Measurements from ENCODE around the gene FOSB. TPM values are rescaled to one million over a fixed set of nuclear protein-coding genes. Genes with fewer than 3 reads are reported as not detected.

Gene FOSB
- total and polyA plus RNA-seq, 9 of the 15 experiments (the other 6 are each of a cell fraction or from before 2014, with no cell fraction given) = 0.11 to 2.7 (median 0.73) TPM

DNA sequence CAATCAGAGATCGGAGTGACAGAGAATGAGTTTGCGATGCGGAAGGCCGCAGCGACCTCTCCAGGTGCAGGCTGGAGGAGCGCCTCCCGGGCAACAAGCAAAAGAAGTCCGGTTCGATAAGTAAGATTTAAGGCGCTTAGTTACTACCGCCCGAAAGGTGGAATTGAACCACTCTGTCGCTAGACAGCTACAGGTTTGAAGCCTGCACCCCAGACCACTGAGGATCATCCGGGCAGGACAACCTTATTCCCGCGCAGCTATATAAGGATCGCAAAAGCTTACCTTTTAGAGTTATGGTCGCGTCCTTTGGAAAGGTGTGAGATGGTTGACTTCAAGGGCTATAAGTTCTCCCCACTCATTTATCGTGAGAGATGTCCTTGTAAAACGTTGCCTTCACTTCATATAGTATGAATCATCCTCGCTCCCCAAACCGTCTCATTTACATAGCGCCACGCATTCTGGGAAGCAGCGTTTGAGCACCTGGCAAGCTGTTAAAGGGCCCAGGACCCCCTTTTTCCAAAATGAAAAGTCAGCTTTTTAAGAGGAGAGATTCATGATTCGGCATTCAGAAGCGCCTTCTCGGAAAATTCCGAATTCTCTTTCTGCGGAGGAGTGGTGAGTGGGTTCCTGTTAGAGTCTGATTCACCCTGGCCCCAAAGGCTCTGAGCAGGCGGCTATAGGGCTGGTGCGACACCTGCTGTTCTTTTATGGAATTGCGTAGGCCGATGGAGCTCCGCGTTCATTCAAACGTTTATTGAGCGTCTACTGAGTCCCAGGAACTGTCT lies 10.8 kb downstream of the FOSB start (continued):
- TF ChIP-seq, protein P1, sequence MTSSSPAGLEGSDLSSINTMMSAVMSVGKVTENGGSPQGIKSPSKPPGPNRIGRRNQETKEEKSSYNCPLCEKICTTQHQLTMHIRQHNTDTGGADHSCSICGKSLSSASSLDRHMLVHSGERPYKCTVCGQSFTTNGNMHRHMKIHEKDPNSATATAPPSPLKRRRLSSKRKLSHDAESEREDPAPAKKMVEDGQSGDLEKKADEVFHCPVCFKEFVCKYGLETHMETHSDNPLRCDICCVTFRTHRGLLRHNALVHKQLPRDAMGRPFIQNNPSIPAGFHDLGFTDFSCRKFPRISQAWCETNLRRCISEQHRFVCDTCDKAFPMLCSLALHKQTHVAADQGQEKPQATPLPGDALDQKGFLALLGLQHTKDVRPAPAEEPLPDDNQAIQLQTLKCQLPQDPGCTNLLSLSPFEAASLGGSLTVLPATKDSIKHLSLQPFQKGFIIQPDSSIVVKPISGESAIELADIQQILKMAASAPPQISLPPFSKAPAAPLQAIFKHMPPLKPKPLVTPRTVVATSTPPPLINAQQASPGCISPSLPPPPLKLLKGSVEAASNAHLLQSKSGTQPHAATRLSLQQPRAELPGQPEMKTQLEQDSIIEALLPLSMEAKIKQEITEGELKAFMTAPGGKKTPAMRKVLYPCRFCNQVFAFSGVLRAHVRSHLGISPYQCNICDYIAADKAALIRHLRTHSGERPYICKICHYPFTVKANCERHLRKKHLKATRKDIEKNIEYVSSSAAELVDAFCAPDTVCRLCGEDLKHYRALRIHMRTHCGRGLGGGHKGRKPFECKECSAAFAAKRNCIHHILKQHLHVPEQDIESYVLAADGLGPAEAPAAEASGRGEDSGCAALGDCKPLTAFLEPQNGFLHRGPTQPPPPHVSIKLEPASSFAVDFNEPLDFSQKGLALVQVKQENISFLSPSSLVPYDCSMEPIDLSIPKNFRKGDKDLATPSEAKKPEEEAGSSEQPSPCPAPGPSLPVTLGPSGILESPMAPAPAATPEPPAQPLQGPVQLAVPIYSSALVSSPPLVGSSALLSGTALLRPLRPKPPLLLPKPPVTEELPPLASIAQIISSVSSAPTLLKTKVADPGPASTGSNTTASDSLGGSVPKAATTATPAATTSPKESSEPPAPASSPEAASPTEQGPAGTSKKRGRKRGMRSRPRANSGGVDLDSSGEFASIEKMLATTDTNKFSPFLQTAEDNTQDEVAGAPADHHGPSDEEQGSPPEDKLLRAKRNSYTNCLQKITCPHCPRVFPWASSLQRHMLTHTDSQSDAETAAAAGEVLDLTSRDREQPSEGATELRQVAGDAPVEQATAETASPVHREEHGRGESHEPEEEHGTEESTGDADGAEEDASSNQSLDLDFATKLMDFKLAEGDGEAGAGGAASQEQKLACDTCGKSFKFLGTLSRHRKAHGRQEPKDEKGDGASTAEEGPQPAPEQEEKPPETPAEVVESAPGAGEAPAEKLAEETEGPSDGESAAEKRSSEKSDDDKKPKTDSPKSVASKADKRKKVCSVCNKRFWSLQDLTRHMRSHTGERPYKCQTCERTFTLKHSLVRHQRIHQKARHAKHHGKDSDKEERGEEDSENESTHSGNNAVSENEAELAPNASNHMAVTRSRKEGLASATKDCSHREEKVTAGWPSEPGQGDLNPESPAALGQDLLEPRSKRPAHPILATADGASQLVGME (CRISPR knock-in tag; IDR thresholded peaks at IDR 0.05) = no peak
- TF ChIP-seq ZNF324 (CRISPR knock-in tag; IDR thresholded peaks at IDR 0.05) = no peak
- TF ChIP-seq, protein P2, sequence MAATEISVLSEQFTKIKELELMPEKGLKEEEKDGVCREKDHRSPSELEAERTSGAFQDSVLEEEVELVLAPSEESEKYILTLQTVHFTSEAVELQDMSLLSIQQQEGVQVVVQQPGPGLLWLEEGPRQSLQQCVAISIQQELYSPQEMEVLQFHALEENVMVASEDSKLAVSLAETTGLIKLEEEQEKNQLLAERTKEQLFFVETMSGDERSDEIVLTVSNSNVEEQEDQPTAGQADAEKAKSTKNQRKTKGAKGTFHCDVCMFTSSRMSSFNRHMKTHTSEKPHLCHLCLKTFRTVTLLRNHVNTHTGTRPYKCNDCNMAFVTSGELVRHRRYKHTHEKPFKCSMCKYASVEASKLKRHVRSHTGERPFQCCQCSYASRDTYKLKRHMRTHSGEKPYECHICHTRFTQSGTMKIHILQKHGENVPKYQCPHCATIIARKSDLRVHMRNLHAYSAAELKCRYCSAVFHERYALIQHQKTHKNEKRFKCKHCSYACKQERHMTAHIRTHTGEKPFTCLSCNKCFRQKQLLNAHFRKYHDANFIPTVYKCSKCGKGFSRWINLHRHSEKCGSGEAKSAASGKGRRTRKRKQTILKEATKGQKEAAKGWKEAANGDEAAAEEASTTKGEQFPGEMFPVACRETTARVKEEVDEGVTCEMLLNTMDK (IDR thresholded peaks at IDR 0.05; ENCODE audit: borderline replicate concordance, insufficient read depth, low read depth, low read length, poor library complexity, severe bottlenecking) = no peak
- TF ChIP-seq, protein P3, sequence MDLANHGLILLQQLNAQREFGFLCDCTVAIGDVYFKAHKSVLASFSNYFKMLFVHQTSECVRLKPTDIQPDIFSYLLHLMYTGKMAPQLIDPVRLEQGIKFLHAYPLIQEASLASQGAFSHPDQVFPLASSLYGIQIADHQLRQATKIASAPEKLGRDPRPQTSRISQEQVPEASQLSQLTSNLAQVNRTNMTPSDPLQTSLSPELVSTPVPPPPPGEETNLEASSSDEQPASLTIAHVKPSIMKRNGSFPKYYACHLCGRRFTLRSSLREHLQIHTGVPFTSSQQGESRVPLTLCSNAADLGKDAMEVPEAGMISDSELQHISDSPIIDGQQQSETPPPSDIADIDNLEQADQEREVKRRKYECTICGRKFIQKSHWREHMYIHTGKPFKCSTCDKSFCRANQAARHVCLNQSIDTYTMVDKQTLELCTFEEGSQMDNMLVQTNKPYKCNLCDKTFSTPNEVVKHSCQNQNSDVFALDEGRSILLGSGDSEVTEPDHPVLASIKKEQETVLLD (IDR thresholded peaks at IDR 0.05) = peak; percentile 15; the same call in 1 of the 2 replicates
- no peak for TF ChIP-seq EZH2 (IDR thresholded peaks at IDR 0.05; ENCODE audit: borderline replicate concordance, low read depth, low read length)
- TF ChIP-seq ZC3H11A (IDR thresholded peaks at IDR 0.05; ENCODE audit: low read depth, low read length) = no peak
